Immature natural killer cell (primary cell): ENCODE results near the gene NBDY. TPM values are rescaled to one million over a fixed set of nuclear protein-coding genes. Genes with fewer than 3 reads are reported as not detected.
A peak's percentile ranks its signal among the peaks of the same experiment; 100 is the strongest.
"Not testable (repeated sequence)": the region's sequence is repeated elsewhere in the genome, so short reads cannot be mapped to it uniquely, and the experiment has no call there.

ENCODE experiments used
- DNase-seq, 3 donors: peaks; one replicate each; pipeline ENCODE4 v3.0.0; 2022; ENCODE audit warnings: mixed read lengths in 1 of 3
- H3K27ac Mint-ChIP-seq, 6 donors: one replicate each; pipeline ENCODE4 v1.8.0; 2020; ENCODE audit warnings: mixed read lengths in 6 of 6, mild to moderate bottlenecking in 5 of 6, inconsistent platforms in 4 of 6, moderate library complexity in 3 of 6
- H3K27me3 Mint-ChIP-seq, 3 donors: one replicate each; pipeline ENCODE4 v1.8.0; 2020 to 2021; ENCODE audit warnings: low read depth in 3 of 3, mild to moderate bottlenecking in 3 of 3, mixed read lengths in 3 of 3, moderate library complexity in 3 of 3, inconsistent platforms in 1 of 3
- H3K36me3 Mint-ChIP-seq, 3 donors: one replicate each; pipeline ENCODE4 v1.8.0; 2020; ENCODE audit warnings: mixed read lengths in 3 of 3, inconsistent platforms in 2 of 3, mild to moderate bottlenecking in 2 of 3
- H3K4me1 Mint-ChIP-seq, 2 donors: one replicate each; pipeline ENCODE4 v1.8.0; 2020; ENCODE audit warnings: inconsistent platforms in 2 of 2, mild to moderate bottlenecking in 2 of 2, mixed read lengths in 2 of 2, moderate library complexity in 1 of 2
- H3K4me3 Mint-ChIP-seq, 5 donors: one replicate each; pipeline ENCODE4 v1.8.0; 2020; ENCODE audit warnings: mild to moderate bottlenecking in 5 of 5, mixed read lengths in 5 of 5, inconsistent platforms in 3 of 5, moderate library complexity in 3 of 5
- H3K9me3 Mint-ChIP-seq, 6 donors: one replicate each; pipeline ENCODE4 v1.8.0; 2020; ENCODE audit warnings: mild to moderate bottlenecking in 6 of 6, mixed read lengths in 6 of 6, inconsistent platforms in 4 of 6, moderate library complexity in 3 of 6
- polyA plus RNA-seq, 3 donors: library from polyadenylated mRNA; unstranded; fragments of 300-500 nt; fragmentation: Illumina TruSeq; gene quantifications; one replicate each; pipeline ENCODE4 v1.2.3, GENCODE V29; 2021

Gene NBDY
- polyA plus RNA-seq, 3 donors from 2014 or later: 45.8 to 49.8 (median 47.4) TPM

DNA sequence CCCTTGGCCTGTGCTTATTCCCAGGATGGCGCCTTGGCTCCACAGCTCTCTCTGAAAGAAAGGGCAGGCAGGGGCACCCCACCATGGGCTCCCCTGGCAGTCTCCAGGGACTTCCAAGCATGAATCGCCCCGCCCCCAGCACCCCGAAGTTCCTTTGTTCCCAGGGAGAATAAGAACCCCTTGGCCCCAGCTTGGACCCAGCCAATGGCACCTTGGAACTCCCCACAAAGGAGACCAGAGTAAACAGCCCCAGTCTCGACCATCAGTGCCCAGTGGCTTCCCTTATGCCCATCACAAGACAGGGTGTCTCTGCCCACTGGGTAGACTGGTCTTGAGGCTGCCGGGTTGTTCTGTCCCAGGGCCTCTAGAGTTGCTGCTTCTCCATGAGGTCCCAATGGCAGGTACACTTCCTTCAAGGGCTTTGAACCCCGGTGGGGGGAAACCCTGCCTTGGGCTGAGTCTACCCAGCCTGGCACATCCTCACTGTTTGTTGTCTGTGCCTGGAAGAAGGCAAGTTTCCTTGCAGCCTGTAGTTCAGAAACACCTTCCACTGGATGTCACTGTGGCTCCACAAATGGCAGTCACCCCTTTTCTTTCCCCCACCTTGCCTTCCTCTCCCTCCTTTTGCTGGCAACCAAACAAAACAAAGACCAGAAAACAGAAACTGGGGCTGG, 30.8 kb downstream of the NBDY start:
- H3K27me3 Mint-ChIP-seq: peaks cover 0 to 13% (median 11%) of the 10 kb centered on the region in 3 donors
- H3K9me3 Mint-ChIP-seq: no peaks in the 10 kb centered on the region
- no peaks in the 10 kb centered on the region for H3K36me3 Mint-ChIP-seq
- H3K27ac Mint-ChIP-seq: peak overlapping the region in 1 of 6 donors; percentile 34
- H3K4me3 Mint-ChIP-seq: no peak overlapping the region
- H3K4me1 Mint-ChIP-seq: peaks cover 35 to 38% of the 10 kb centered on the region in 2 donors
- DNase-seq: no peak

DNA sequence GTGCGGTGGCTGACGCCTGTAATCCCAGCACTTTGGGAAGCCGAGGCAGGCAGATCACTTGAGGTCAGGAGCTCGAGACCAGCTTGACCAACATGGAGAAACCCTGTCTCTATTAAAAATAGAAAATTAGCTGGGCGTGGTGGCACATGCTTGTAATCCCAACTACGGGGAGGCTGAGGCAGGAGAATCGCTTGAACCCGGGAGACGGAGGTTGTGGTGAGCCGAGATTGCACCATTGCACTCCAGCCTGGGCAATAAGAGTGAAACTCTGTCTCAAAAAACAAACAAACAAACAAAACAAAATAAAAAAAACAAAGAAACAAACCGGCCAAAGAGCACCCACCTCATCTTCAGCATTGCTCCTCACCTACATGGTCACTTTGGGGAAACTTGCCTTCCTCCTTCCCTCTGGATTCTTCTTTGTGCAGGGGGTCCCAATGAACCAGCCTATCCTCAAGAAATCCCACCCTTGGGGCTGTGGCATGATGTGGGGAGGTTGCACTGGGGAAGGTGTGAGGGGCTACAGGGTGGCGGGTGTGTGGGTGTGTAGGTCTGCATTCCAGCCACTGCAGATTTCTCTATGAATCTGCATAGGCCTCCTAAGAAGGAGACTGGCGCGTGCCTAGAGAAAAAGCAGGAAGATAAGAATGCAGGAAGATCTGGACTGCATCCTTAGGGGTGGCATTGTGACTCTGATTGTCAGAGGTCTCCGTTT, 31.5 kb downstream of the NBDY start:
- Mint-ChIP-seq H3K27me3 (peaks cover 0 to 19% (median 12%) of the 10 kb centered on the region in 3 donors), H3K4me1 (peaks cover 42 to 45% of the 10 kb centered on the region in 2 donors)
- H3K9me3 Mint-ChIP-seq, H3K27ac Mint-ChIP-seq, DNase-seq, H3K36me3 Mint-ChIP-seq, H3K4me3 Mint-ChIP-seq: not testable (repeated sequence)

DNA sequence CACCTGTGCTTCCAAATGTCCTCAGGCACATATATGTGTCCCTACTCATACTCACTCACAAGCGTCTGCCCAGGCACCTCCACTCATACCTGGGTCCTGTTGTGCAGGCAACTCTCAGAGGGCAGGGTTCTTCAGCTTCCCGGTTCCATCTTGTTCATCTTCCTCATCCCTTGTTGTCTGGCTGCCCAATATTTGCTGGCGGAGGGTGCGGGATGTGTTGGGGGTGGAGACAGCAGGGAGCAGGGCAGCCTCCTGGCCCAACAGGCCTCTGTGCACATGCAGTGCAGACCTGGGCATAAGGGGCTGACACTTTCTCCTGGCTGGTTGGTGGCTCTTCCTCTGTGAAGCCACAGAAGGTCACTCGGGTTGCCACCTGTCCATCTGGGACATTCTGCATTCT, 32.1 kb downstream of the NBDY start:
- peaks cover 48 to 51% of the 10 kb centered on the region in 2 donors for H3K4me1 Mint-ChIP-seq
- no peak overlapping the region for H3K4me3 Mint-ChIP-seq
- no peaks in the 10 kb centered on the region for H3K9me3 Mint-ChIP-seq
- peak overlapping the region in 1 of 6 donors; percentile 75 for H3K27ac Mint-ChIP-seq
- H3K27me3 Mint-ChIP-seq: peaks cover 1 to 19% (median 12%) of the 10 kb centered on the region in 3 donors
- H3K36me3 Mint-ChIP-seq: no peaks in the 10 kb centered on the region
- no peak for DNase-seq

DNA sequence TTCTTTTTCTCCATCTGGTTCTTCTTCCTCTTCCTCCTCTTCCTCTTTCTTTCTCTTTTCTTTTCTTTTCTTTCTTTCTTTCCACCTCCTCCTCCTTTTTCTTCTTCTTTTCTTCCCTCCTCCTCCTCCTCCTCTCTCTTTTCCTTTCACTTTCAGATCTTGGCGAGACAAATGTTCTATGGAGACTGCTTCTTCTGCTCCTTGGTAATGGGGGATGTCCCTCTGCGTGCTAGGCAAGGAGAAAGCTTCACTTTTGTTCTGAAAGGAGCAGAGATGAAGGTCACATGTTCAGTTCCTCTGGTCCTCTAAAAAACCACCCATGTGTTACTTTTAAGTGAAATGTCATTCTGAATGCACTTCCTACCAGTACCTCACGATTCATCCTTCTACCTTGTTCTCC, 33.2 kb downstream of the NBDY start:
- Mint-ChIP-seq H3K4me1 (peaks cover 56 to 61% of the 10 kb centered on the region in 2 donors), H3K4me3 (peak overlapping the region; percentile 60 to 74 (median 66))
- DNase-seq: no peak

DNA sequence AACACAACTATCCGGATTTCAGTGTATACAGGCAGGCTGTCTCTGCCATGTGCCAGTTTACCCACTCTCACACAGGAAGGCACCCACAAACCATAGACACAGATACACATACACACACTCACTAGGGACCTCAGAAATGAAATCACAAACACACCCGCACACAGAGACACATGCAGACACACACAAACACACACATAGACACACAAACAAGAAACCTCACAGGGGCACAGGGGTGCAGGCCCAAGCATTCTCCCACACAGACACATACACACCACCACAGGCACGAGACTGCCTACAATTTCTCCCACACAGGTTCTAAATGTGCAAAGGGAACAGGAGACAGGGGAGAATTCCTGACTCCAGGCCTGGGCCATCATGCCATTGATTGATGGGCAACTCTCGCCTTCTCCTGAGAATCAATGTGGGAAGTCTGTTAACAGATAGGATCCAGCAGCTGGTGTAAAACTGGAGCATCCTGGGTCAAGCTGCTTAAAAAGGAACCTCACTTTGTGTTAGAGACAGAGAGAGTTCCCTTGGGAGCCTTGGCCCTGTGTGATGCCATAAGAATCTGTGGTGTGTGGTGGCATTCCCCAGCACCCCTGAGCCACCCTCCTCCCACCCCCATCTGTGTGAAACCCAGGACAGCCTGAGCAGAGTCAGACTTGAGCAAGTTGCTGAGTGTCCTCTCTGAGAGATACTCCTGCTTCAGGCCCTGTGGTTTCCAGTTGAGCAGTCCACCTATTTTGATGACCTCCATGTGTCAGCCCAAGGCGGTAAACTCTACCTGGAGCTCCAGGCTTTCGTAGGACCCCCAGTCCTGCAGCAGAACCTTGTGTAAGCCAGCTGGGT, 33.9 kb downstream of the NBDY start:
- no peak for DNase-seq
- H3K36me3 Mint-ChIP-seq: no peaks in the 10 kb centered on the region
- peak overlapping the region; percentile 75 to 94 (median 90) for H3K27ac Mint-ChIP-seq
- H3K27me3 Mint-ChIP-seq: peaks cover 1 to 22% (median 18%) of the 10 kb centered on the region in 3 donors
- peaks cover 56 to 61% of the 10 kb centered on the region in 2 donors for H3K4me1 Mint-ChIP-seq
- peak overlapping the region; percentile 69 to 94 (median 92) for H3K4me3 Mint-ChIP-seq
- H3K9me3 Mint-ChIP-seq: no peaks in the 10 kb centered on the region

More for the DNA sequence above, 33.2 kb downstream of the NBDY start:
- Mint-ChIP-seq H3K9me3 (no peaks in the 10 kb centered on the region), H3K27me3 (peaks cover 1 to 19% (median 16%) of the 10 kb centered on the region in 3 donors), H3K27ac (peak overlapping the region; percentile 50 to 94 (median 80)), H3K36me3 (no peaks in the 10 kb centered on the region)

DNA sequence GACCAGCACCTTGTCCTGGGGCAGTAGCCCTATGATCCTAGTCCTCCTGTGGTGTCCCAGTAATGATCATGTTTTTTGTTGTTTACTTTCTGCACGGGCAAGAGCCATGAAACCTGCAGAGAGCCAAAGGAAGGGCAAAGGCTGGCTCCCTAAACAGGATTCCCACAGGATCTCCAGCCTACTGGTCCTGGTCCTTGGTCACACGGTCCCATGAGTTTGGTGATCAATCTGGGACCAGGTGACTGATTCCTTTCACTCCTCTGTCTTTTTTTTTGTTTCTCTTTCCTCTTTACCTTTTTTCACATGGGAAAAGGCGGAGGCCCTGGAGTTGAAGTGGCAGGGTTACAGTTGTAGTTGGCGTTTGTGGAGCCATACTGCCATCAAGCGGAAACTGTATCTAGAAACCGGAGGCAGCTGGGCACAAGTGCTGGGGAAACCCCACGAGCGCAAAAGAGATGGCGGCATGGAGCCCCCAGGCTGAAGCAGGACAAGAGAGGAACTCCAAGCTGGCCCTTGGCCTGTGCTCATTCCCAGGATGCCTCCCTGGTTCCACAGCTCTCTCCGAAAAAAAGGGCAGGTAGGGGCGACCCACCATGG, 34.6 kb downstream of the NBDY start:
- Mint-ChIP-seq H3K27ac (peak overlapping the region in 5 of 6 donors; percentile 91 to 96 (median 91)), H3K27me3 (peaks cover 1 to 22% (median 18%) of the 10 kb centered on the region in 3 donors), H3K4me3 (peak overlapping the region in 4 of 5 donors; percentile 92 to 94 (median 92)), H3K4me1 (peaks cover 56 to 61% of the 10 kb centered on the region in 2 donors), H3K9me3 (no peaks in the 10 kb centered on the region), H3K36me3 (no peaks in the 10 kb centered on the region)
- DNase-seq: peak; percentile 81 to 88 (median 86)

DNA sequence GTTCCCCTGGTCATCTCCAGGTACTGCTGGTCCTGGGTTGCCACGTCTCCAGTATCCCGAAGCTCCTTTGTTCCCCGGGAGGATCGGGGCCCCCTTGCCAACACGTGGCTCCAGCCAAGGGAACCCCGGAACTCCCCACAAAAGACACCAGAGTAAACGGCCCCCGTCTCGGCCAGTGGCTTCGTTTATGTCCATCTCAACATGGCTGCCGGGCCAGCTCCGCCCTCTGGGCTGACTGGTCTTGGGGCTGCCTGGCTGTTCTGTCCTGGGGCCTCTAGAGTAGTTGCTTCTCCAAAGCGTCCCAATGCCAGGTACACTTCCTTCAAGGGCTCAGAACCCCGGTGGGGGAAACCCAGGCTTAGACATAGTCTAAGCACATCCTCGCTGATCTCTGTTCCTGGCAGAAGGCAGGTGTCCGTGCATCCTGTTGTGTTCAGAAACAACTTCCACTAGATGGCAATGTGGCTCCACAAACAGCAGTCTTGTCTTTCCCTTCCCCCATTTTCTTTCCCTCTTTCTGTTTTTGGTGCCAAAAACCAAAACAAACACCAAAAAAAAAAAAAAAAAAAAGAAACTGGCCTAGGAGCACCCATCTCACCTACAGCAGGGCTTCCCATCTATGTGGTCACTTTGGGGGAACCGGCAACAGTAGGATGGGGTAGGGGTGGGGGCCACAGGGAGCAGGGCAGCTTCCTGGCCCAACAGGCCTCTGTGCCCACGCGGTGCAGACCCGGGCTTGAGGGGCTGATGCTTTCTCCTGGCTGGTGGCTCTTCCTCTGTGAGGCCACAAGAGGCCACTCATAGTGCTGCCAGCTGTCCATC, 35.3 kb downstream of the NBDY start:
- no peaks in the 10 kb centered on the region for H3K36me3 Mint-ChIP-seq
- peak; percentile 90 to 92 (median 92) for DNase-seq
- H3K27me3 Mint-ChIP-seq: peaks cover 1 to 22% (median 17%) of the 10 kb centered on the region in 3 donors
- H3K9me3 Mint-ChIP-seq: no peaks in the 10 kb centered on the region
- peak overlapping the region; percentile 79 to 94 (median 92) for H3K4me3 Mint-ChIP-seq
- H3K27ac Mint-ChIP-seq: peak overlapping the region; percentile 91 to 96 (median 92)
- peaks cover 56 to 61% of the 10 kb centered on the region in 2 donors for H3K4me1 Mint-ChIP-seq

DNA sequence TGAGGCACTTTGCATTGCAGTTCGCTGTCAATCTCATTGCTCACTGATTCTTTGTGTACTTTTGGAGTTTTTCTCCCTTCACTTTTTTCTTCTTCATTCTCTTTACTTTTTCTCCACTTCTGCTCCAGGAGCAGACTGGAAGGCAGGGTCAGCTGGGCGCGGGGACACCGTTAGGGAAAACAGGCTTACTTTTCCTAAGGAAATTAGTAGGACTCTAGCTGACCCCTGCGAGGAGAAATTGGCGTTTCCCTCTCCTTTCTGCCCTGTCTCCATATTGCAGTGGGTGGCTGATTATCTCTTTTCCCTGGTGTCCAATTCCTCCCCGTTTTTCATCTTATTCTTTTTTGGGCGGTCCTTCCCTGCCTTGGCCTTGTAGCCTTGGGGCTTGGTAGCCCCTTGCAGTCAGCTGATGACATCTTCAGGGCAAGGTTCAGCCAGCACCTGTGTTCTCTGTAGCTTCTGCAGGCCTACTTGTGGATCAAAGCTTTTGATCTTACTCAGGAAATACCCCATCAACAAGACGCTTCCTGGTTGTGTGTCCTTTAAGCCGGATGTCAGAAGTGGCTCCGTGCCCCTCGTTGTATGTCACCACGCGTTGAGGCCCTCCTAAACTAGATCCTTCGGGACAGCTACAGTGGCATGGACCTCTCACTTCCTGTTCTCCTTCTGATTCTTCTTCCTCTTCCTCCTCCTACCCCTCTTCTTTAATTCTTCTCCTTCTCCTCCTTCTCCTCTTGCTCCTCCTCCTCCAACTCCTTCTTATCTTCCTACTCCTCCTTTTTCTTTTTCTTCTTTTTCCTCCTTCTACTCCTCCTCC, 36.1 kb downstream of the NBDY start:
- Mint-ChIP-seq H3K27me3 (peaks cover 1 to 22% (median 16%) of the 10 kb centered on the region in 3 donors), H3K4me3 (peak overlapping the region; percentile 79 to 94 (median 92)), H3K36me3 (no peaks in the 10 kb centered on the region), H3K4me1 (peaks cover 56 to 61% of the 10 kb centered on the region in 2 donors), H3K9me3 (no peaks in the 10 kb centered on the region), H3K27ac (peak overlapping the region; percentile 91 to 96 (median 92))
- peak in 2 of 3 donors; percentile 28 to 33 for DNase-seq

DNA sequence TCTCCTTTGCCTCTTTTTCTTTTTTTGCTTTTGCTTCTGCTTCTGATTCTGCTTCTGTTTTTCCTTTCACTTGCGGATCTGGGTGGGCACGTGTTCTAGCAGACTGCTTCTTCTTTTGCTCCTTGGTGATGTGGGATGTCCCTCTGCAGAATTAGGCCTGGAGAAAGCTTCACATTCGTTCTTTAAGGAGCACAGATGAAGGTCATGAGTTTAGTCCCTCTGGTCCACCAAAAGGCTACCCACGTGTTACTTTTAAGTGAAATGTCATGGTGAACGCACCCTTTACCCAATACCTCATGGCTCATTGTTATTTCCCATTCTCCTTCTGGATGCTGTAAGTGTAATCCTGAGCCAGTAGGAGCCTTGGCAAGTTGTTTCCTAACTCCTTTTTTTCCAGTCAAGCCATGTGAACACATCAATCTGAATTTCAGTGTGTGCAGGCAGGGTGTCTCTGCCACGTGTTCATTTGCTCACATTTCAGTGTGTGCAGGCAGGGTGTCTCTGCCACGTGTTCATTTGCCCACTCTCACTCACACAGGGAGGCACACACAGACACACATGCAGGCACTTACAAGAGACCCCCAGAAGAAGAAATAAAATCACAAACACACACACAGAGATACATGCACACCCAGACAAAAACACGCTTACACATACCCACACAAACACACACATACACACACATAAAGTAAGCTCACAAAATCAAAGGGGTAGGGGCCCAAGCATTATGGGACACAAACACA, 36.9 kb downstream of the NBDY start:
- Mint-ChIP-seq H3K27ac (peak overlapping the region; percentile 91 to 96 (median 92)), H3K27me3 (peaks cover 1 to 22% (median 16%) of the 10 kb centered on the region in 3 donors), H3K4me3 (peak overlapping the region; percentile 79 to 94 (median 92)), H3K9me3 (no peaks in the 10 kb centered on the region), H3K36me3 (no peaks in the 10 kb centered on the region), H3K4me1 (peaks cover 56 to 61% of the 10 kb centered on the region in 2 donors)
- DNase-seq: peak in 1 of 3 donors; percentile 26

DNA sequence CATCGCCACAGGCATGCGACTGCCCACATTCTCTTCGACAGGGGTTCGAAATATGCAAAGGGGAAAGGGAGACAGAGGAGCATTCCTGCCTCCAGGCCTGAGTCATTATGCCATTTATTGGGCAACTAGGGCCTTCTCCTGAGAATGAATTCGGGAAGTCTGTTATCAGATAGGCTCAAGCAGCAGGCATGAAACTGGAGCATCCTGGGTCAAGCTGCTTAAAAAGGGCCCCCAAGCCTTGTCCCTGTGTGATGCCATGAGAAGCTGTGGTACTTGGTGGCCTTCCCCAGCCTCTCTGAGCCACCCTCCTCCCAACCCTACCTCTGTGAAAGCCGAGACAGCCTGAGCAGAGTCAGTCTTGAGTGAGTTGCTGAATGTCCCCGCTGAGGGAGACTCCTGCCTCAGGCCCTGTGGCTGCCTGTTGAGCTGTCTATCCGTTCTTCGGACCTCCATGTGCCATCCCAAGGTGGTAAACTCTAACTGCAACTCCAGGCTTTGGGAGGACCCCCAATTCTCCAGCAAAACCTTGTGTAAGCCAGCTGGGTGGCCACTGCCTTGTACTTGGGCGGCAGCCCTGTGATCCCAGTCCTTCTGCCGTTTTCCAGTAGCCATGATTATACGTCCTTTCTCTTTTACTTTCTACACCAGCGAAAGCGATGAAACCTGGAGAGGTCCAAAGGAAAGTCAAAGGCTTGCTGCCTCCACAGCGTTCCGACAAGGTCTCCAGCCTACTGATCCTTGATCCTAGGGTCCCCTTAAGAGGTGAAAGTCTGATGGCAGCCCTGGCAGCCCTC, 37.7 kb downstream of the NBDY start:
- Mint-ChIP-seq H3K36me3 (no peaks in the 10 kb centered on the region), H3K9me3 (no peaks in the 10 kb centered on the region), H3K4me1 (peaks cover 50 to 53% of the 10 kb centered on the region in 2 donors), H3K27me3 (peaks cover 1 to 22% (median 16%) of the 10 kb centered on the region in 3 donors), H3K4me3 (peak overlapping the region; percentile 28 to 93 (median 88)), H3K27ac (peak overlapping the region; percentile 34 to 93 (median 91))
- DNase-seq: peak in 2 of 3 donors; percentile 36 to 42
